ENCODE results near the gene SHOC1. TPM values are rescaled to one million over a fixed set of nuclear protein-coding genes. Genes with fewer than 3 reads are reported as not detected.

The SHOC1 gene
- total RNA-seq, 1 donor from 2014 or later: not detected

DNA sequence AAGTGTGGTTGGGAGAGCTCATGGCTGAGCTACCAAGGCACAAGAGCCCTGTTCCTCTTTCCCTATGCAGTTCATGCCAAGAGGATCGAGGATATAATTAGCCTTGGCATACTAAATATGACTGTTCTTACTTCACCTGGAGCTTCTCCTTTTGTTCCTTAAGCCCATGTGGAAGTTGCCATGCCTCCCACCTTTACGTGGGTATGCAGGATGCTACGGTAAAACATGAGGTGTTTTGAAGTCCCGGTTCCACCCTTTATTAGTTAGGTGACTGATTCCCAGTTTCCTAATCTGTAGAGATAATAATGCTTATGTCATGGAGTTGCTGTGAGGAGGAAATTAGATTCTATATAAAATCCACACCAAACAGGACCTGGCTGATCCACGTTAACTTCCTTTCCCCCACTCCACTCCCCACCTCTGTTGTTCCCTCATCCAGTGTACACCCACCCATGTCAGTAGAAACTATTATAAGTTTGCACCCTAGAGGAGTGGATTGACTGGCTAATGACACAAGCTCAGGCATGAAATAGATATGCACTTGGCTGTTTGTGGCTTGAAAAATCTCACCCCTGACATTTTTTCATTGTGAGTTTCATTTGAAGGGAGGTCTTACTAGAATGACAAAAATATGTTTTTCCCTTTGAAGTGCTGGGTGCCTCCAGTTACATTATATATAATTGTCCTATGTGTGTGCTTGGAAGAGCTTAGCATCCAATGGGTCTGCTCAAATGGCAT, 36.8 kb upstream of the SHOC1 start:
- H3K9me3 Mint-ChIP-seq: no peaks in the 10 kb centered on the region
- no peak for DNase-seq (ENCODE audit: low spot score in 2 of 2, unreplicated experiment in 2 of 2)
- no peak overlapping the region for H3K4me3 Mint-ChIP-seq
- H3K4me1 Mint-ChIP-seq: no peaks in the 10 kb centered on the region
- H3K36me3 Mint-ChIP-seq: no peaks in the 10 kb centered on the region
- peaks cover 2% of the 10 kb centered on the region for H3K27me3 Mint-ChIP-seq (ENCODE audit: low read depth)
- H3K27ac Mint-ChIP-seq: no peak overlapping the region
- TF ChIP-seq, protein P1, sequence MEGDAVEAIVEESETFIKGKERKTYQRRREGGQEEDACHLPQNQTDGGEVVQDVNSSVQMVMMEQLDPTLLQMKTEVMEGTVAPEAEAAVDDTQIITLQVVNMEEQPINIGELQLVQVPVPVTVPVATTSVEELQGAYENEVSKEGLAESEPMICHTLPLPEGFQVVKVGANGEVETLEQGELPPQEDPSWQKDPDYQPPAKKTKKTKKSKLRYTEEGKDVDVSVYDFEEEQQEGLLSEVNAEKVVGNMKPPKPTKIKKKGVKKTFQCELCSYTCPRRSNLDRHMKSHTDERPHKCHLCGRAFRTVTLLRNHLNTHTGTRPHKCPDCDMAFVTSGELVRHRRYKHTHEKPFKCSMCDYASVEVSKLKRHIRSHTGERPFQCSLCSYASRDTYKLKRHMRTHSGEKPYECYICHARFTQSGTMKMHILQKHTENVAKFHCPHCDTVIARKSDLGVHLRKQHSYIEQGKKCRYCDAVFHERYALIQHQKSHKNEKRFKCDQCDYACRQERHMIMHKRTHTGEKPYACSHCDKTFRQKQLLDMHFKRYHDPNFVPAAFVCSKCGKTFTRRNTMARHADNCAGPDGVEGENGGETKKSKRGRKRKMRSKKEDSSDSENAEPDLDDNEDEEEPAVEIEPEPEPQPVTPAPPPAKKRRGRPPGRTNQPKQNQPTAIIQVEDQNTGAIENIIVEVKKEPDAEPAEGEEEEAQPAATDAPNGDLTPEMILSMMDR (IDR thresholded peaks at IDR 0.05; ENCODE audit: unreplicated experiment): no peak

DNA sequence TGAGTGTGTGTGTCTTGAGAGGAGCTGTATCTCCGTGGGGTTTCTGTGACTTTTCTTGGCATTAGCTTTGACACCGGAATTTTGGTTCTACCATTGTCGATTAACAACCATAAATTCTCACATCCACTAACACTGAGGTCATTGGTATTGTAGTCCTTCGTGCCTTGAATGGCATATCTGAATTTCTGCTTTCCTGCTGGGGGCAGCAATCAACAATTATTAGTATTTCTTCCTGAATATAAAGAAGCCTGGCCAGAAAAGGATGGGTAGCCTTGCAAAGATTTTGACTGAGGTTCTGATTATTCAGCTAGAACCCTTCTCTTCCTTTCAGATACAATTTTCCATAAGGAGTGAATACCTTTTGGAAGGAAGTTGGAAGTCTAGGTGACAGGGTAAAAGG, 33.5 kb upstream of the SHOC1 start:
- H3K27ac Mint-ChIP-seq: no peak overlapping the region

DNA sequence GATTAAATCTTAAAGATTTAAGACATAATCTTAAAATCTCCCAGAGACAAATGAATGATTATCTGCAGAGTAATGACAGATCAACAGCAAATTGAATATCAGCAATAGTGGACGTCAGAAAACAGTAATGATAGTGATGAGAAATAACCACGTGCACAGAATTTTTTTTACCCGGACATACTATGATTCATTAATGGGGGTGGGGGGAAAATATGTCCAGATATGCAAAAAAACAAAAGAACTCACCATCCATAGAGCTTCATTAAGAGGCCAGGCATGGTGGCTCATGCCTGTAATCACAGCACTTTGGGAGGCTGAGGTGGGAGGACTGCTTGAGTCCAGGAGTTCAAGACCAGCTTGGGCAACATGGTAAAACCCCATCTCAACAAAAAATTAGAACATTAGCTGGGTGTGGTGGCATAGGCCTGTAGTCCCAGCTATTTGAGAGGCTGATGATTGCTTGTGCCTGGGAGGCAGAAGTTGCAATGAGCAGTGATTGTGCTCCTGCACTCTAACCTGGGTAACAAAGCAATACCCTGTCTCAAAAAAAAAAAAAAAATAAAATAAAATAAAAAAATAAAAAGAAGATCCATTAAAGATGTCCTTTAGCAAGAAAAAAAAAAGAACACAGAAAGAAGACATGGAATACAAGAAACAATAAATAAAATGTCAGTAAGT, 30.9 kb upstream of the SHOC1 start:
- no peak for DNase-seq (ENCODE audit: low spot score in 2 of 2, unreplicated experiment in 2 of 2)
- H3K9me3 Mint-ChIP-seq: no peaks in the 10 kb centered on the region
- H3K36me3 Mint-ChIP-seq: no peaks in the 10 kb centered on the region
- no peak overlapping the region for H3K4me3 Mint-ChIP-seq
- TF ChIP-seq, protein P1 (IDR thresholded peaks at IDR 0.05; ENCODE audit: unreplicated experiment): no peak
- peaks cover 2% of the 10 kb centered on the region for H3K27me3 Mint-ChIP-seq (ENCODE audit: low read depth)
- no peak overlapping the region for H3K27ac Mint-ChIP-seq
- no peaks in the 10 kb centered on the region for H3K4me1 Mint-ChIP-seq

More for the DNA sequence above, 33.5 kb upstream of the SHOC1 start:
- TF ChIP-seq, protein P1 (IDR thresholded peaks at IDR 0.05; ENCODE audit: unreplicated experiment): no peak
- no peak overlapping the region for H3K4me3 Mint-ChIP-seq
- peaks cover 2% of the 10 kb centered on the region for H3K27me3 Mint-ChIP-seq (ENCODE audit: low read depth)
- H3K4me1 Mint-ChIP-seq: no peaks in the 10 kb centered on the region
- H3K9me3 Mint-ChIP-seq: no peaks in the 10 kb centered on the region
- no peaks in the 10 kb centered on the region for H3K36me3 Mint-ChIP-seq
- no peak for DNase-seq (ENCODE audit: low spot score in 2 of 2, unreplicated experiment in 2 of 2)

GRCh38 chr9:111821006-111821528, 26.3 kb upstream of the SHOC1 start:
- Mint-ChIP-seq H3K4me1 (no peaks in the 10 kb centered on the region), H3K27me3 (ENCODE audit: low read depth) (no peaks in the 10 kb centered on the region), H3K9me3 (no peaks in the 10 kb centered on the region), H3K36me3 (no peaks in the 10 kb centered on the region), H3K4me3 (no peak overlapping the region), H3K27ac (no peak overlapping the region)
- TF ChIP-seq, protein P1 (IDR thresholded peaks at IDR 0.05; ENCODE audit: unreplicated experiment): no peak
- no peak for DNase-seq (ENCODE audit: low spot score in 2 of 2, unreplicated experiment in 2 of 2)

DNA sequence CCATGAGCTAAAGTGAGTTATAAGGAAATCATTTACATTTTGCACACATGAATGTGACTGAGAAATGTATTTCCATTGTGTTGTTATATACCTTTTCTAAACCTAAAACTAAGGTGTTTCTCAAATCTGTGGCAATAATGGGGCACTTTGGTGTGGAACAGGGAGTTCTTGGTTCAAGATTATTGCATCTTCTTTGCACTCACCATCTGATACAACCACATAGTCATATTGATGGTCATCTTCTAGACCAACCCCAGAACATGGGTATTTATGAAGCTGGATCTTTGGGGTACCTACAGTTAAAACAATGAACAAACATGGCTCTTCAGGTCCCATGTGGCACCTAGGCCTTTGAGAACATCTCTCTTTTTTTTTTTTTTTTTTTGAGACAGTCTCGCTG, 24.6 kb upstream of the SHOC1 start:
- TF ChIP-seq, protein P1 (IDR thresholded peaks at IDR 0.05; ENCODE audit: unreplicated experiment): no peak
- no peaks in the 10 kb centered on the region for H3K36me3 Mint-ChIP-seq
- no peak for DNase-seq (ENCODE audit: low spot score in 2 of 2, unreplicated experiment in 2 of 2)
- H3K27ac Mint-ChIP-seq: no peak overlapping the region
- no peaks in the 10 kb centered on the region for H3K4me1 Mint-ChIP-seq
- no peaks in the 10 kb centered on the region for H3K27me3 Mint-ChIP-seq (ENCODE audit: low read depth)
- H3K9me3 Mint-ChIP-seq: no peaks in the 10 kb centered on the region
- H3K4me3 Mint-ChIP-seq: no peak overlapping the region

Data from mesothelial cell of epicardium (in vitro differentiated cells).